ENCODE measurements around the gene CCSER2.

The CCSER2 gene

GRCh38 chr10:84423719-84424118 is 95.3 kb downstream of the CCSER2 start:
- peak overlapping the region; percentile 78 to 83 for H3K27ac ChIP-seq
- no peaks in the 10 kb centered on the region for H3K36me3 ChIP-seq
- no peak for TF ChIP-seq CTCF (IDR thresholded peaks at IDR 0.05)
- H3K4me3 ChIP-seq: no peak overlapping the region
- H3K4me1 ChIP-seq: peaks cover 0 to 45% (median 24%) of the 10 kb centered on the region in 4 donors
- no peak for DNase-seq
- intact Hi-C loops (cut with DNase I; ENCODE audit: low total_unique reads): no loop called here
- no peaks in the 10 kb centered on the region for H3K9me3 ChIP-seq
- no peaks in the 10 kb centered on the region for H3K27me3 ChIP-seq

- TF ChIP-seq CTCF (IDR thresholded peaks at IDR 0.05): no peak
- intact Hi-C loops (cut with DNase I; ENCODE audit: low total_unique reads): no loop called here
- Histone ChIP-seq H3K4me3 (peak overlapping the region; percentile 43 to 44), H3K4me1 (peaks cover 0 to 48% (median 26%) of the 10 kb centered on the region in 4 donors), H3K9me3 (no peaks in the 10 kb centered on the region), H3K27me3 (no peaks in the 10 kb centered on the region), H3K27ac (peak overlapping the region; percentile 78 to 83), H3K36me3 (no peaks in the 10 kb centered on the region)
- peak; percentile 93 to 95 for DNase-seq
Observed at GRCh38 chr10:84424731-84425167, 96.4 kb downstream of the CCSER2 start.

GRCh38 chr10:84427903-84428650 is 99.7 kb downstream of the CCSER2 start:
- no peak for TF ChIP-seq CTCF (IDR thresholded peaks at IDR 0.05)
- H3K27me3 ChIP-seq: no peaks in the 10 kb centered on the region
- H3K4me1 ChIP-seq: peaks cover 0 to 63% (median 35%) of the 10 kb centered on the region in 4 donors
- intact Hi-C loops (cut with DNase I; ENCODE audit: low total_unique reads): no loop called here
- H3K9me3 ChIP-seq: no peaks in the 10 kb centered on the region
- H3K27ac ChIP-seq: peak overlapping the region in 1 of 2 donors; percentile 83
- H3K4me3 ChIP-seq: no peak overlapping the region
- no peak for DNase-seq
- no peaks in the 10 kb centered on the region for H3K36me3 ChIP-seq

- Histone ChIP-seq H3K4me3 (no peak overlapping the region), H3K27ac (no peak overlapping the region), H3K4me1 (peaks cover 0 to 67% (median 33%) of the 10 kb centered on the region in 4 donors), H3K9me3 (no peaks in the 10 kb centered on the region), H3K27me3 (no peaks in the 10 kb centered on the region), H3K36me3 (no peaks in the 10 kb centered on the region)
- no peak for TF ChIP-seq CTCF (IDR thresholded peaks at IDR 0.05)
- no peak for DNase-seq
- intact Hi-C loops (cut with DNase I; ENCODE audit: low total_unique reads): no loop called here
Observed at GRCh38 chr10:84428711-84429110, 100.3 kb downstream of the CCSER2 start.

- Histone ChIP-seq H3K27me3 (no peaks in the 10 kb centered on the region), H3K9me3 (no peaks in the 10 kb centered on the region), H3K27ac (no peak overlapping the region), H3K36me3 (no peaks in the 10 kb centered on the region), H3K4me1 (peaks cover 0 to 63% (median 32%) of the 10 kb centered on the region in 4 donors), H3K4me3 (no peak overlapping the region)
- intact Hi-C loops (cut with DNase I; ENCODE audit: low total_unique reads): no loop called here
- TF ChIP-seq CTCF (IDR thresholded peaks at IDR 0.05): peak; percentile 43 to 44
- peak; percentile 48 to 70 for DNase-seq
Observed at GRCh38 chr10:84429926-84430520, 101.6 kb downstream of the CCSER2 start.
